ENCODE data around the gene SPSB3.

SPSB3 gene

DNA sequence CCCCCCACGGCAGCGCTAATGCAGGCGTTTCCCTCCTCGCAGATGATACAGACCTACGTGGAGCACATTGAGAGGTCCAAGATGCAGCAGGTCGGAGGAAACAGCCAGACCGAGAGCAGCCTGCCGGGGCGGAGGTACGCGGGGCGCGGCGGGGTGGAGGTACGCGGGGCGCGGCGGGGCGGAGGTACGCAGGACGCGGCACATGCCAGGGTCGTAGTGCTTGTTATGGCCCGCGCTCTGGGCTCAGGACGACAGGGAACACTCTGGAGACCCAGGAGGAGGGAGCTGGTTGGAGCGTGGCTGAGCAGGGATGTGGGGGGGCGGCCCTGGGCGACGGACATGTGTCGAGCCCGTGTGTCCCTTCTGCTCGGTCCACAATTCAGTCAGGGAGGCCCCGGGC, 52.9 kb downstream of the SPSB3 start:
- Mint-ChIP-seq H3K27me3 (ENCODE audit: low read depth) (no peaks in the 10 kb centered on the region), H3K4me1 (ENCODE audit: low read depth) (no peaks in the 10 kb centered on the region), H3K9me3 (no peaks in the 10 kb centered on the region), H3K36me3 (ENCODE audit: low read depth) (peaks cover 10% of the 10 kb centered on the region), H3K27ac (no peak overlapping the region), H3K4me3 (no peak overlapping the region)
- no peak for DNase-seq (ENCODE audit: low spot score)

DNA sequence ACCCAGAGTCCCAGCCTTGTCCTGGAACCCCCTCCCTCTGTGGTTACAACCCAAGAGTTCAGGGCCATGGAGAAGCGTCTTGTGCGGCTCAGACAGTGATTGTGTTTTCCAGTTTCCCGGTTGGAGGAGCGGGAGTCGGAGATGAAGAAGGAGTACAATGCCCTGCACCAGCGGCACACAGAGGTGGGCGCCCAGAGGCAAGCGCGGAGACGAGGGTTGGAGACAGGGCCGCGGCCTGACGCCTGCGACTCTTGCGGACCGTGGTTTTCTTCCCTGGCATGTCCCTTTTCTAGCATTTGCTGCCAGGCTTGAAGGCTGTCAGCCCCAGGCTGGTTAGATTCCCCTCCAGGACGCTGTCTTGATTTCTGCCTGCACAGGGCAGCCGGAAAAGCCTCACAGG, 53.3 kb downstream of the SPSB3 start:
- Mint-ChIP-seq H3K9me3 (no peaks in the 10 kb centered on the region), H3K36me3 (ENCODE audit: low read depth) (peaks cover 10% of the 10 kb centered on the region), H3K27ac (no peak overlapping the region), H3K4me1 (ENCODE audit: low read depth) (no peaks in the 10 kb centered on the region), H3K4me3 (no peak overlapping the region), H3K27me3 (ENCODE audit: low read depth) (no peaks in the 10 kb centered on the region)
- no peak for DNase-seq (ENCODE audit: low spot score)

DNA sequence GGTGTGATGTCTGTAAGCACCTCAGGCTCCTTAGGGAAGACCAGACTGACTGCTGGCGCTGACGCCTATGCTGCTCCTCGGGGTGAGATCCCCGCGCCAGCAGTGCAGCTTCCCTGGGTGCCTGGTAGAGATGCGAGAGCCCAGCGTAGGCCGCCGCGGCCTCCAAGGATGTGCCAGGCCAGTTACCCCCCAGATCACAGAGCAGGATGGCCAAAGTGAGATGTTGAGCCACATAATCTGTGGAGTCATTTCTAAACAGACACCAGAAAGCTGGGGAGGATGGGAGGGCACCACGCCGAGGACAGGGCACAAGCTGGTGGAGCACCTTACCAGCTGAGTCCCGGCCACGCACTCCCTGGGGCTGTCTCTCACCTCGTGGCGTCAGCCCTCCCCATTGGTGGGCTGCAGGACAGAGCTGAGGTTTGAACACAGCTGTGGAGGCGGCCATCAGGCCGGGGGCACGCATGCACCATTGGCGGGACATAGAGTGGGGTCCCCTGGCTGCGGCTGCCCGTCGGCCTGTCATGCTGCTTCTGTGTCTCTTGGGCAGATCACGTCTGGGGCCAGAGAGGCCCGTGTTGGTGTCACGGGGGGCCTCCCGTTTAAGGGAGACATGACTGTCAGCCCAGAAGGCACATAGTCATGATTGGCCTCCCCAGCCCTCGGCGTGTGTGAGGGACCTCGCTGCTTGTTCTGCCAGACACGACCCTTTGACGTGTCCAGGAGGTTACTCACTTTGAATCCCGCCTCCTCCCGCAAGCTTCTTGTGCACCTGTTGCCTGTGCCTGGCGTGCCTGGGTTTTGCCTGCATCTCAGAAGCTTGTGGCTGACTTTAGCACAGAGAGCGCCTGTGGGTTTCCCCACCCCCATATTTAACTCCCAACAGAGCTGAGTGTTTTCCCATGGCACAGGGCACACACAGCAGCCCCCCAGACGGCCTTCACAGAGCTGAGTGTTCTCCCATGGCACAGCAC, 54.4 kb downstream of the SPSB3 start:
- peaks cover 6% of the 10 kb centered on the region for H3K4me1 Mint-ChIP-seq (ENCODE audit: low read depth)
- H3K27me3 Mint-ChIP-seq (ENCODE audit: low read depth) = no peaks in the 10 kb centered on the region
- no peak overlapping the region for H3K27ac Mint-ChIP-seq
- H3K36me3 Mint-ChIP-seq (ENCODE audit: low read depth) = peaks cover 10% of the 10 kb centered on the region
- no peak for DNase-seq (ENCODE audit: low spot score)
- no peak overlapping the region for H3K4me3 Mint-ChIP-seq
- no peaks in the 10 kb centered on the region for H3K9me3 Mint-ChIP-seq

Measured in T-helper 2 cell treated with Interferon-gamma antibody and Interleukin-4, amounts not matched to agents 5 μg/mL and 100 μg/mL, for 36 hours (primary cell).